ENCODE results near the gene CUTA.

DNA sequence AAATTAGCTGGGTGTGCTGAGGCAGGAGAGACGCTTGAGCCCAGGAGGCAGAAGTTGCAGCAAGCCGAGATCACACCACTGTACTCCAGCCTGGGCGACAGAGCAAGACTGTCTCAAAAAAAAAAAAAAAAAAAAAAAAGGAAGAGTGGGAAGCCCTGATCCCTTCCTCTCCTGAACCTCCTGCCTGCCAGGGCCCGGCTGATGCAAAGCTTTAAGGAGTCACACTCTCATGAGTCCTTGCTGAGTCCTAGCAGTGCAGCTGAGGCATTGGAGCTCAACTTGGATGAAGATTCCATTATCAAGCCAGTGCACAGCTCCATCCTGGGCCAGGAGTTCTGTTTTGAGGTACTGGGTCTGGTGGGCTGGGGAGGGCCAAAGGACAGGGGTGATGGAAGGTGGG lies 17.1 kb upstream of the CUTA start:
- TF ChIP-seq, protein P1, sequence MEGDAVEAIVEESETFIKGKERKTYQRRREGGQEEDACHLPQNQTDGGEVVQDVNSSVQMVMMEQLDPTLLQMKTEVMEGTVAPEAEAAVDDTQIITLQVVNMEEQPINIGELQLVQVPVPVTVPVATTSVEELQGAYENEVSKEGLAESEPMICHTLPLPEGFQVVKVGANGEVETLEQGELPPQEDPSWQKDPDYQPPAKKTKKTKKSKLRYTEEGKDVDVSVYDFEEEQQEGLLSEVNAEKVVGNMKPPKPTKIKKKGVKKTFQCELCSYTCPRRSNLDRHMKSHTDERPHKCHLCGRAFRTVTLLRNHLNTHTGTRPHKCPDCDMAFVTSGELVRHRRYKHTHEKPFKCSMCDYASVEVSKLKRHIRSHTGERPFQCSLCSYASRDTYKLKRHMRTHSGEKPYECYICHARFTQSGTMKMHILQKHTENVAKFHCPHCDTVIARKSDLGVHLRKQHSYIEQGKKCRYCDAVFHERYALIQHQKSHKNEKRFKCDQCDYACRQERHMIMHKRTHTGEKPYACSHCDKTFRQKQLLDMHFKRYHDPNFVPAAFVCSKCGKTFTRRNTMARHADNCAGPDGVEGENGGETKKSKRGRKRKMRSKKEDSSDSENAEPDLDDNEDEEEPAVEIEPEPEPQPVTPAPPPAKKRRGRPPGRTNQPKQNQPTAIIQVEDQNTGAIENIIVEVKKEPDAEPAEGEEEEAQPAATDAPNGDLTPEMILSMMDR (IDR thresholded peaks at IDR 0.05; ENCODE audit: low read depth, low read length): no peak
- no peak for TF ChIP-seq EZH2phosphoT487 (IDR thresholded peaks at IDR 0.05; ENCODE audit: low read depth)
